HG02571 (cell line): ENCODE measurements around the gene GRIK2.

Experiments used
- ATAC-seq: cut with Tn5 transposase; IDR thresholded peaks from one replicate; pipeline ENCODE4 v1.9.1; 2021; ENCODE audit warnings: mild to moderate bottlenecking, moderate library complexity; ENCODE audit not compliant: unreplicated experiment

The GRIK2 gene

GRCh38 chr6:101531538-101531937 is 138.0 kb downstream of the GRIK2 start:
- no peak for ATAC-seq

GRCh38 chr6:101534386-101534785 is 140.9 kb downstream of the GRIK2 start:
- ATAC-seq: no peak

- no peak for ATAC-seq
Measured at GRCh38 chr6:101534821-101535220, 141.3 kb downstream of the GRIK2 start.

GRCh38 chr6:101537753-101538316 is 144.3 kb downstream of the GRIK2 start:
- ATAC-seq: no peak

GRCh38 chr6:101539510-101540245 is 146.2 kb downstream of the GRIK2 start:
- ATAC-seq: no peak

- ATAC-seq: no peak
Measured at GRCh38 chr6:101541894-101542293, 148.4 kb downstream of the GRIK2 start.

- ATAC-seq: no peak
Measured at GRCh38 chr6:101543796-101544195, 150.3 kb downstream of the GRIK2 start.

- ATAC-seq: no peak
Measured at GRCh38 chr6:101544286-101544685, 150.8 kb downstream of the GRIK2 start.

- ATAC-seq: no peak
Measured at GRCh38 chr6:101545191-101545590, 151.7 kb downstream of the GRIK2 start.

GRCh38 chr6:101550451-101550850 is 156.9 kb downstream of the GRIK2 start:
- ATAC-seq: no peak

GRCh38 chr6:101554231-101554630 is 160.7 kb downstream of the GRIK2 start:
- ATAC-seq: no peak

GRCh38 chr6:101558712-101559111 is 165.2 kb downstream of the GRIK2 start:
- ATAC-seq: no peak

- ATAC-seq: no peak
Measured at GRCh38 chr6:101572627-101573026, 179.1 kb downstream of the GRIK2 start.

- no peak for ATAC-seq
Measured at GRCh38 chr6:101577091-101577490, 183.6 kb downstream of the GRIK2 start.

- no peak for ATAC-seq
Measured at GRCh38 chr6:101578306-101578705, 184.8 kb downstream of the GRIK2 start.

GRCh38 chr6:101582792-101583191 is 189.3 kb downstream of the GRIK2 start:
- ATAC-seq: no peak

- no peak for ATAC-seq
Measured at GRCh38 chr6:101585501-101585900, 192.0 kb downstream of the GRIK2 start.

GRCh38 chr6:101588343-101588742 is 194.8 kb downstream of the GRIK2 start:
- ATAC-seq: no peak

GRCh38 chr6:101595276-101595675 is 201.8 kb downstream of the GRIK2 start:
- ATAC-seq: no peak

GRCh38 chr6:101597693-101598092 is 204.2 kb downstream of the GRIK2 start:
- ATAC-seq: no peak

- ATAC-seq: no peak
Measured at GRCh38 chr6:101605426-101605825, 211.9 kb downstream of the GRIK2 start.

GRCh38 chr6:101605874-101606273 is 212.4 kb downstream of the GRIK2 start:
- peak; percentile 61 for ATAC-seq
